Panc1 (cell line): ENCODE measurements around the gene ZDHHC4.

Experiments used
- SIN3A ChIP-seq: IDR thresholded peaks from 2 replicates; pipeline ENCODE4 v1.6.1; 2012; ENCODE audit warnings: low read depth, mild to moderate bottlenecking, low read length, moderate library complexity, borderline replicate concordance; ENCODE audit not compliant: insufficient read depth
- TF ChIP-seq, protein P1 (sequence below): fragments of 450-650 bp; IDR thresholded peaks from 2 replicates; pipeline ENCODE4 v1.5.1; 2017; ENCODE audit warnings: mild to moderate bottlenecking
- TF ChIP-seq, protein P2 (sequence below), 2 experiments: IDR thresholded peaks; 2 replicates each; pipeline ENCODE4 v1.6.1; 2011 to 2012; ENCODE audit warnings: low read depth in 2 of 2, control low read depth in 1 of 2, low read length in 1 of 2, mild to moderate bottlenecking in 1 of 2, moderate library complexity in 1 of 2; ENCODE audit not compliant: insufficient read depth in 1 of 2

DNA sequence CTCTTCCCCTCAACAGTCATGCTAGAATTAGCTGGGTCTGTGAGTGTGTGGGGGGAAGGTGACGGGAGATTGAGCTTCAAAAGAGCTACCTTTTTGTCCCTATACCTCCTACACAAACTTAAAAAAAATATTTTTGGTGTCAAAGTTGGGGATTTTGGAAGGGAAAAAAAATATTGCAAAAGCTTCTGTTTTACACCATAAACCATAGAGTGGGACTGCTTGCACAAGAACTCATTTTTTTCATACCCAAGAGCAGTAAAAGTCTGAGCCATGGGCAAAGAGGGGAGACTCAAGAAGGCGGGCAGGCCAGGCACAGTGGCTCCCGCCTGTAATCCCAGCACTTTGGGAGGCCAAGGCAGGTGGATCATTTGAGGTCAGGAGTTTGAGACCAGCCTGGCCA, 9.4 kb upstream of the ZDHHC4 start:
- TF ChIP-seq, protein P1, sequence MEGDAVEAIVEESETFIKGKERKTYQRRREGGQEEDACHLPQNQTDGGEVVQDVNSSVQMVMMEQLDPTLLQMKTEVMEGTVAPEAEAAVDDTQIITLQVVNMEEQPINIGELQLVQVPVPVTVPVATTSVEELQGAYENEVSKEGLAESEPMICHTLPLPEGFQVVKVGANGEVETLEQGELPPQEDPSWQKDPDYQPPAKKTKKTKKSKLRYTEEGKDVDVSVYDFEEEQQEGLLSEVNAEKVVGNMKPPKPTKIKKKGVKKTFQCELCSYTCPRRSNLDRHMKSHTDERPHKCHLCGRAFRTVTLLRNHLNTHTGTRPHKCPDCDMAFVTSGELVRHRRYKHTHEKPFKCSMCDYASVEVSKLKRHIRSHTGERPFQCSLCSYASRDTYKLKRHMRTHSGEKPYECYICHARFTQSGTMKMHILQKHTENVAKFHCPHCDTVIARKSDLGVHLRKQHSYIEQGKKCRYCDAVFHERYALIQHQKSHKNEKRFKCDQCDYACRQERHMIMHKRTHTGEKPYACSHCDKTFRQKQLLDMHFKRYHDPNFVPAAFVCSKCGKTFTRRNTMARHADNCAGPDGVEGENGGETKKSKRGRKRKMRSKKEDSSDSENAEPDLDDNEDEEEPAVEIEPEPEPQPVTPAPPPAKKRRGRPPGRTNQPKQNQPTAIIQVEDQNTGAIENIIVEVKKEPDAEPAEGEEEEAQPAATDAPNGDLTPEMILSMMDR = no peak
- TF ChIP-seq SIN3A = no peak
- TF ChIP-seq, protein P2, sequence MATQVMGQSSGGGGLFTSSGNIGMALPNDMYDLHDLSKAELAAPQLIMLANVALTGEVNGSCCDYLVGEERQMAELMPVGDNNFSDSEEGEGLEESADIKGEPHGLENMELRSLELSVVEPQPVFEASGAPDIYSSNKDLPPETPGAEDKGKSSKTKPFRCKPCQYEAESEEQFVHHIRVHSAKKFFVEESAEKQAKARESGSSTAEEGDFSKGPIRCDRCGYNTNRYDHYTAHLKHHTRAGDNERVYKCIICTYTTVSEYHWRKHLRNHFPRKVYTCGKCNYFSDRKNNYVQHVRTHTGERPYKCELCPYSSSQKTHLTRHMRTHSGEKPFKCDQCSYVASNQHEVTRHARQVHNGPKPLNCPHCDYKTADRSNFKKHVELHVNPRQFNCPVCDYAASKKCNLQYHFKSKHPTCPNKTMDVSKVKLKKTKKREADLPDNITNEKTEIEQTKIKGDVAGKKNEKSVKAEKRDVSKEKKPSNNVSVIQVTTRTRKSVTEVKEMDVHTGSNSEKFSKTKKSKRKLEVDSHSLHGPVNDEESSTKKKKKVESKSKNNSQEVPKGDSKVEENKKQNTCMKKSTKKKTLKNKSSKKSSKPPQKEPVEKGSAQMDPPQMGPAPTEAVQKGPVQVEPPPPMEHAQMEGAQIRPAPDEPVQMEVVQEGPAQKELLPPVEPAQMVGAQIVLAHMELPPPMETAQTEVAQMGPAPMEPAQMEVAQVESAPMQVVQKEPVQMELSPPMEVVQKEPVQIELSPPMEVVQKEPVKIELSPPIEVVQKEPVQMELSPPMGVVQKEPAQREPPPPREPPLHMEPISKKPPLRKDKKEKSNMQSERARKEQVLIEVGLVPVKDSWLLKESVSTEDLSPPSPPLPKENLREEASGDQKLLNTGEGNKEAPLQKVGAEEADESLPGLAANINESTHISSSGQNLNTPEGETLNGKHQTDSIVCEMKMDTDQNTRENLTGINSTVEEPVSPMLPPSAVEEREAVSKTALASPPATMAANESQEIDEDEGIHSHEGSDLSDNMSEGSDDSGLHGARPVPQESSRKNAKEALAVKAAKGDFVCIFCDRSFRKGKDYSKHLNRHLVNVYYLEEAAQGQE (IDR thresholded peaks at IDR 0.05; ENCODE audit: insufficient read depth in 1 of 2, low read depth in 2 of 2, low read length in 1 of 2) = no peak
